Measurements from ENCODE around the gene CEPT1. TPM values are rescaled to one million over a fixed set of nuclear protein-coding genes. Genes with fewer than 3 reads are reported as not detected.

The CEPT1 gene
- total RNA-seq, 1 experiment from 2014 or later, result 34.2 TPM

GRCh38 chr1:111147948-111148347, 7.9 kb downstream of the CEPT1 start:
- ChIA-PET CTCF (no interaction called here), POLR2A (no interaction called here), RAD21 (ENCODE audit: low non-redundant PET in 1 of 2, low total read pairs in 2 of 2, uncharacterized antibody in 2 of 2, unreplicated experiment in 2 of 2) (no interaction called here)
- intact Hi-C loops (cut with micrococcal nuclease), result no loop called here
- no peaks in the 10 kb centered on the region for H3K9me3 ChIP-seq (ENCODE audit: control insufficient read depth in 1 of 2, insufficient read depth in 1 of 2, low read depth in 1 of 2, low read length in 2 of 2)
- H3K27me3 ChIP-seq (ENCODE audit: insufficient read depth, low read length), result no peaks in the 10 kb centered on the region
- TF ChIP-seq EZH2phosphoT487 (IDR thresholded peaks at IDR 0.05; ENCODE audit: borderline replicate concordance), result no peak
- TF ChIP-seq CEBPB (IDR thresholded peaks at IDR 0.05; ENCODE audit: low read depth), result no peak
- no peak for TF ChIP-seq CBX3 (IDR thresholded peaks at IDR 0.05; ENCODE audit: low read depth)
- TF ChIP-seq ZNF274 (IDR thresholded peaks at IDR 0.05; ENCODE audit: low read depth, low read length), result no peak
- TF ChIP-seq SRF (IDR thresholded peaks at IDR 0.05; ENCODE audit: low read depth), result no peak
- TF ChIP-seq, protein P1, sequence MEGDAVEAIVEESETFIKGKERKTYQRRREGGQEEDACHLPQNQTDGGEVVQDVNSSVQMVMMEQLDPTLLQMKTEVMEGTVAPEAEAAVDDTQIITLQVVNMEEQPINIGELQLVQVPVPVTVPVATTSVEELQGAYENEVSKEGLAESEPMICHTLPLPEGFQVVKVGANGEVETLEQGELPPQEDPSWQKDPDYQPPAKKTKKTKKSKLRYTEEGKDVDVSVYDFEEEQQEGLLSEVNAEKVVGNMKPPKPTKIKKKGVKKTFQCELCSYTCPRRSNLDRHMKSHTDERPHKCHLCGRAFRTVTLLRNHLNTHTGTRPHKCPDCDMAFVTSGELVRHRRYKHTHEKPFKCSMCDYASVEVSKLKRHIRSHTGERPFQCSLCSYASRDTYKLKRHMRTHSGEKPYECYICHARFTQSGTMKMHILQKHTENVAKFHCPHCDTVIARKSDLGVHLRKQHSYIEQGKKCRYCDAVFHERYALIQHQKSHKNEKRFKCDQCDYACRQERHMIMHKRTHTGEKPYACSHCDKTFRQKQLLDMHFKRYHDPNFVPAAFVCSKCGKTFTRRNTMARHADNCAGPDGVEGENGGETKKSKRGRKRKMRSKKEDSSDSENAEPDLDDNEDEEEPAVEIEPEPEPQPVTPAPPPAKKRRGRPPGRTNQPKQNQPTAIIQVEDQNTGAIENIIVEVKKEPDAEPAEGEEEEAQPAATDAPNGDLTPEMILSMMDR (IDR thresholded peaks at IDR 0.05 in 2 of 3, conservative IDR thresholded peaks at IDR 0.05 in 1 of 3; ENCODE audit: borderline replicate concordance in 1 of 3, insufficient read depth in 1 of 3, low read depth in 2 of 3, low read length in 2 of 3), result no peak
- no peak for TF ChIP-seq EGR1 (IDR thresholded peaks at IDR 0.05; ENCODE audit: low read depth)
- no peak for TF ChIP-seq JUND (IDR thresholded peaks at IDR 0.05)
- TF ChIP-seq RAD21 (IDR thresholded peaks at IDR 0.05; ENCODE audit: low read depth), result no peak
- TF ChIP-seq POLR2AphosphoS5 (IDR thresholded peaks at IDR 0.05; ENCODE audit: low read depth, low read length), result no peak
- TF ChIP-seq SP1 (IDR thresholded peaks at IDR 0.05; ENCODE audit: low read depth), result no peak
- TF ChIP-seq ELF1 (IDR thresholded peaks at IDR 0.05; ENCODE audit: borderline replicate concordance, low read depth), result no peak
- no peak for TF ChIP-seq POLR2A (IDR thresholded peaks at IDR 0.05; ENCODE audit: borderline replicate concordance, extremely low read depth, insufficient read depth, insufficient read length)
- TF ChIP-seq EZH2 (IDR thresholded peaks at IDR 0.05), result no peak
- TF ChIP-seq, protein P2, sequence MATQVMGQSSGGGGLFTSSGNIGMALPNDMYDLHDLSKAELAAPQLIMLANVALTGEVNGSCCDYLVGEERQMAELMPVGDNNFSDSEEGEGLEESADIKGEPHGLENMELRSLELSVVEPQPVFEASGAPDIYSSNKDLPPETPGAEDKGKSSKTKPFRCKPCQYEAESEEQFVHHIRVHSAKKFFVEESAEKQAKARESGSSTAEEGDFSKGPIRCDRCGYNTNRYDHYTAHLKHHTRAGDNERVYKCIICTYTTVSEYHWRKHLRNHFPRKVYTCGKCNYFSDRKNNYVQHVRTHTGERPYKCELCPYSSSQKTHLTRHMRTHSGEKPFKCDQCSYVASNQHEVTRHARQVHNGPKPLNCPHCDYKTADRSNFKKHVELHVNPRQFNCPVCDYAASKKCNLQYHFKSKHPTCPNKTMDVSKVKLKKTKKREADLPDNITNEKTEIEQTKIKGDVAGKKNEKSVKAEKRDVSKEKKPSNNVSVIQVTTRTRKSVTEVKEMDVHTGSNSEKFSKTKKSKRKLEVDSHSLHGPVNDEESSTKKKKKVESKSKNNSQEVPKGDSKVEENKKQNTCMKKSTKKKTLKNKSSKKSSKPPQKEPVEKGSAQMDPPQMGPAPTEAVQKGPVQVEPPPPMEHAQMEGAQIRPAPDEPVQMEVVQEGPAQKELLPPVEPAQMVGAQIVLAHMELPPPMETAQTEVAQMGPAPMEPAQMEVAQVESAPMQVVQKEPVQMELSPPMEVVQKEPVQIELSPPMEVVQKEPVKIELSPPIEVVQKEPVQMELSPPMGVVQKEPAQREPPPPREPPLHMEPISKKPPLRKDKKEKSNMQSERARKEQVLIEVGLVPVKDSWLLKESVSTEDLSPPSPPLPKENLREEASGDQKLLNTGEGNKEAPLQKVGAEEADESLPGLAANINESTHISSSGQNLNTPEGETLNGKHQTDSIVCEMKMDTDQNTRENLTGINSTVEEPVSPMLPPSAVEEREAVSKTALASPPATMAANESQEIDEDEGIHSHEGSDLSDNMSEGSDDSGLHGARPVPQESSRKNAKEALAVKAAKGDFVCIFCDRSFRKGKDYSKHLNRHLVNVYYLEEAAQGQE (IDR thresholded peaks at IDR 0.05; ENCODE audit: low read depth), result no peak
- ATAC-seq, result no peak
- H3K4me2 ChIP-seq (ENCODE audit: low read length), result no peak overlapping the region
- no TSS peak for BruUV-seq (replicated peaks)
- DNase-seq (ENCODE audit: low read depth, low spot score), result no peak
- H3K9ac ChIP-seq (ENCODE audit: low read length), result no peak overlapping the region
- H4K20me1 ChIP-seq (ENCODE audit: insufficient read depth), result 0 out of 2 replicates have a peak, but pooled peaks cover 4% of the 10 kb centered on the region
- H3K4me3 ChIP-seq (replicated peaks in 1 of 2; ENCODE audit: low read depth in 1 of 2, low read length in 2 of 2), result no peak overlapping the region
- no peak overlapping the region for H2AFZ ChIP-seq (ENCODE audit: low read depth, low read length, poor library complexity, severe bottlenecking)
- H3K9me2 ChIP-seq (ENCODE audit: insufficient read depth), result no peaks in the 10 kb centered on the region
- peaks cover 10 to 25% of the 10 kb centered on the region in 2 experiments; a peak in 3 of 4 replicates for H3K36me3 ChIP-seq (ENCODE audit: control insufficient read depth in 1 of 2, insufficient read depth in 2 of 2, low read length in 2 of 2)
- H3K27ac ChIP-seq (ENCODE audit: low read depth, low read length), result no peak overlapping the region
- H3K79me2 ChIP-seq (ENCODE audit: insufficient read depth, low read length), result peaks cover 91% of the 10 kb centered on the region
- no peaks in the 10 kb centered on the region for H3K4me1 ChIP-seq (ENCODE audit: control insufficient read depth in 1 of 2, insufficient read depth in 2 of 2, low read length in 2 of 2)
